HL-60 (cell line): ENCODE measurements around the gene VPS35L.

Experiments used
- DNase-seq, 2 experiments: peaks; one replicate each; pipeline ENCODE4 v3.0.0-alpha.2; 2010 to 2020; ENCODE audit warnings: low read depth in 1 of 2, low spot score in 1 of 2
- H3K27ac ChIP-seq: fragments of 250-450 bp; sonication (Bioruptor Pico); replicated peaks from 2 replicates; pipeline ENCODE4 v1.5.1; 2020; ENCODE audit warnings: mild to moderate bottlenecking, moderate library complexity
- H3K27me3 ChIP-seq: fragments of 250-450 bp; sonication (Bioruptor Pico); 2 replicates; pipeline ENCODE4 v1.5.1; 2021; ENCODE audit warnings: mild to moderate bottlenecking, moderate library complexity; ENCODE audit not compliant: insufficient read depth, poor library complexity, severe bottlenecking
- H3K4me3 ChIP-seq: replicated peaks from 2 replicates; pipeline ENCODE4 v1.5.1; 2011; ENCODE audit warnings: mild to moderate bottlenecking, control low read depth, low read length; ENCODE audit not compliant: insufficient read depth
- GABPA ChIP-seq: IDR thresholded peaks from 2 replicates; pipeline ENCODE4 v1.6.1; 2012; ENCODE audit warnings: low read depth
- POLR2AphosphoS5 ChIP-seq: IDR thresholded peaks from 2 replicates; pipeline ENCODE4 v1.6.1; 2012; ENCODE audit warnings: low read depth
- SPI1 ChIP-seq: IDR thresholded peaks from 2 replicates; pipeline ENCODE4 v1.6.1; 2012; ENCODE audit warnings: low read depth, mild to moderate bottlenecking, borderline replicate concordance
- TF ChIP-seq, protein P1 (sequence below): IDR thresholded peaks from 2 replicates; pipeline ENCODE4 v1.6.1; 2012; ENCODE audit warnings: low read depth; ENCODE audit not compliant: insufficient replicate concordance
- TF ChIP-seq, protein P2 (sequence below): IDR thresholded peaks from one replicate; pipeline ENCODE4 v1.5.1; 2011; ENCODE audit warnings: low read length, control low read depth, inconsistent platforms; ENCODE audit not compliant: insufficient read depth

Gene VPS35L

DNA sequence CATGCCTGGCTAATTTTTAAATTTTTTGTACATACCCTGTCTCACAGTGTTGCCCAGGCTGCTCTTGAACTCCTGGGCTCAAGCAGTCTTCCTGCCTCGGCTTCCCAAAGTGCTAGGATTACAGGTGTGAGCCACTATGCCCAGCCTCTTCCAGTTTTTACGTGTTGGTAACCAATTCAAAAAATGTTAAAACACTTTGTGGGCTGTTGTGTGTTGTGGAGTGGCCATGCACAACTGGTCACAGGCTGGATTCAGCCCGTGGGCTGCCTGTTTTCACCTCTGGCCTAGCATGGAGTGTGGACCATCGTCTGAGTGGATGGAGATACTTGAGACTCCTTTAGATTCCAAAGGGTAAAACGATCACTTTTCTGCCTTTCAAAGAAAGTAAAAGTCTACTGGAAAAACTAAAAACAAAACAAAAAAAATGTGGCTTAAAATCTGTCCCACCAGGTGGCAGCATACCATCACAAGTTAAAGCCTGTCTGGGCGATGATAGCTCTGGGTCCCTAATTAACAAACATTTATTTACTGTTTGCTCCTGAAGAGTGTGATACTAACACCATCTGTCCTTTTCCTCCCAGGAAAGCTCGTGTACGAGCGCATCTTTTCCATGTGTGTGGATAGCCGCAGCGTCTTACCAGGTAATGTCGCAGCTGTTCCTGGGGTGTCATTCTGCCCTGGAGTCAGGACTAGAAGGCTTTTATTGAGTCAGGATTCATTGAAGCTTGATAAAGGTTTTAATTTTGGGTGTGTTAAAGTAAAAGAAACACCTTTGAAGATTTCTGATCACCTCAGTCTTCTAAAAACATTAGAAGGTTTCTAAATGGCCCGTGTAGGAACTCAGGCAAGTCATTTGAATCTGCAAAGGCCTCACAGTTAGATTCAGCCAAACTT is 45.8 kb downstream of the VPS35L start:
- TF ChIP-seq, protein P1, sequence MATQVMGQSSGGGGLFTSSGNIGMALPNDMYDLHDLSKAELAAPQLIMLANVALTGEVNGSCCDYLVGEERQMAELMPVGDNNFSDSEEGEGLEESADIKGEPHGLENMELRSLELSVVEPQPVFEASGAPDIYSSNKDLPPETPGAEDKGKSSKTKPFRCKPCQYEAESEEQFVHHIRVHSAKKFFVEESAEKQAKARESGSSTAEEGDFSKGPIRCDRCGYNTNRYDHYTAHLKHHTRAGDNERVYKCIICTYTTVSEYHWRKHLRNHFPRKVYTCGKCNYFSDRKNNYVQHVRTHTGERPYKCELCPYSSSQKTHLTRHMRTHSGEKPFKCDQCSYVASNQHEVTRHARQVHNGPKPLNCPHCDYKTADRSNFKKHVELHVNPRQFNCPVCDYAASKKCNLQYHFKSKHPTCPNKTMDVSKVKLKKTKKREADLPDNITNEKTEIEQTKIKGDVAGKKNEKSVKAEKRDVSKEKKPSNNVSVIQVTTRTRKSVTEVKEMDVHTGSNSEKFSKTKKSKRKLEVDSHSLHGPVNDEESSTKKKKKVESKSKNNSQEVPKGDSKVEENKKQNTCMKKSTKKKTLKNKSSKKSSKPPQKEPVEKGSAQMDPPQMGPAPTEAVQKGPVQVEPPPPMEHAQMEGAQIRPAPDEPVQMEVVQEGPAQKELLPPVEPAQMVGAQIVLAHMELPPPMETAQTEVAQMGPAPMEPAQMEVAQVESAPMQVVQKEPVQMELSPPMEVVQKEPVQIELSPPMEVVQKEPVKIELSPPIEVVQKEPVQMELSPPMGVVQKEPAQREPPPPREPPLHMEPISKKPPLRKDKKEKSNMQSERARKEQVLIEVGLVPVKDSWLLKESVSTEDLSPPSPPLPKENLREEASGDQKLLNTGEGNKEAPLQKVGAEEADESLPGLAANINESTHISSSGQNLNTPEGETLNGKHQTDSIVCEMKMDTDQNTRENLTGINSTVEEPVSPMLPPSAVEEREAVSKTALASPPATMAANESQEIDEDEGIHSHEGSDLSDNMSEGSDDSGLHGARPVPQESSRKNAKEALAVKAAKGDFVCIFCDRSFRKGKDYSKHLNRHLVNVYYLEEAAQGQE: no peak
- TF ChIP-seq SPI1 (no peak), GABPA (no peak), POLR2AphosphoS5 (no peak)
- TF ChIP-seq, protein P2, sequence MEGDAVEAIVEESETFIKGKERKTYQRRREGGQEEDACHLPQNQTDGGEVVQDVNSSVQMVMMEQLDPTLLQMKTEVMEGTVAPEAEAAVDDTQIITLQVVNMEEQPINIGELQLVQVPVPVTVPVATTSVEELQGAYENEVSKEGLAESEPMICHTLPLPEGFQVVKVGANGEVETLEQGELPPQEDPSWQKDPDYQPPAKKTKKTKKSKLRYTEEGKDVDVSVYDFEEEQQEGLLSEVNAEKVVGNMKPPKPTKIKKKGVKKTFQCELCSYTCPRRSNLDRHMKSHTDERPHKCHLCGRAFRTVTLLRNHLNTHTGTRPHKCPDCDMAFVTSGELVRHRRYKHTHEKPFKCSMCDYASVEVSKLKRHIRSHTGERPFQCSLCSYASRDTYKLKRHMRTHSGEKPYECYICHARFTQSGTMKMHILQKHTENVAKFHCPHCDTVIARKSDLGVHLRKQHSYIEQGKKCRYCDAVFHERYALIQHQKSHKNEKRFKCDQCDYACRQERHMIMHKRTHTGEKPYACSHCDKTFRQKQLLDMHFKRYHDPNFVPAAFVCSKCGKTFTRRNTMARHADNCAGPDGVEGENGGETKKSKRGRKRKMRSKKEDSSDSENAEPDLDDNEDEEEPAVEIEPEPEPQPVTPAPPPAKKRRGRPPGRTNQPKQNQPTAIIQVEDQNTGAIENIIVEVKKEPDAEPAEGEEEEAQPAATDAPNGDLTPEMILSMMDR: no peak
- Histone ChIP-seq H3K4me3 (no peak overlapping the region), H3K27me3 (no peaks in the 10 kb centered on the region), H3K27ac (no peak overlapping the region)
- DNase-seq: peak in 1 of 2 experiments; percentile 9

DNA sequence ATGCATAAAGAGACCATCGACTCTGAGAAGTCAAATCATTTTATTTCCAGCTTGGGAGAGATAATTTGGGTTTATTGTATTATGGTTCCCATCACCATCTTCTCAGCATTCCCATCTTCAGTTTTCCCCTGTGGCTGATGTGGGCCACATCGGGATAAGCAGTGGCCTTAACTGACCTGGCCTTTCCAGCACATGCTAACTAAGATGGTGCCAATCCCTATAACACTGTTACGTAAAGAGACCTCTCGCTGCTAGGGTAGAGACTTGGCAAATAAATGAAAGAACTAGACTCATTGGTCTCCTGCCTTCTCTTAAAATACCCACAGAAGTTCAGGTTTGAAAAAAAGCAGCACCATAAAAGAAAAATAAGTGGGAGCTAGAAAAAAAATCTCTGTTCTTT is 49.4 kb downstream of the VPS35L start:
- H3K27me3 ChIP-seq: no peaks in the 10 kb centered on the region
- TF ChIP-seq GABPA: no peak
- TF ChIP-seq SPI1: no peak
- TF ChIP-seq POLR2AphosphoS5: no peak
- H3K27ac ChIP-seq: no peak overlapping the region
- no peak for DNase-seq
- no peak overlapping the region for H3K4me3 ChIP-seq

DNA sequence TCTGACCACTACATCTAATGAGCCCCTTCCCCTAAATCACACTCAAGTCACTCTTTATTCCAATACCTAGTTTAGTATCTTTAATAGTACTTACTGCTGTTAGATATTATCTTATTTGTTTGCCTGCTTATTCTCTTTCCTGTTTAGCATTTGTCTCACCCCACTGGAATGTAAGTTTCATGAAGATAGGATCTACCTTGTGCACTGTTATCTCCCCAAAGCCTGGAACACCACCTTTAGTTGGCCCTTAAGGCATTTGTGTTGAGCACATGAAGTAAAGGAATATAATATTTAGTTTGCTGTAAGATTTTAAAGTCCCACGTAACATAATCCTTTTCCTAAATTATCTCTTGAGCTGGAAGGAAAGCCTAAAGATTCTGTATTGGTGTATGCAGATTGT is 50.2 kb downstream of the VPS35L start:
- no peak overlapping the region for H3K4me3 ChIP-seq
- TF ChIP-seq, protein P1: no peak
- TF ChIP-seq SPI1 (no peak), POLR2AphosphoS5 (no peak), GABPA (no peak)
- TF ChIP-seq, protein P2: no peak
- no peak for DNase-seq
- no peaks in the 10 kb centered on the region for H3K27me3 ChIP-seq
- H3K27ac ChIP-seq: no peak overlapping the region

DNA sequence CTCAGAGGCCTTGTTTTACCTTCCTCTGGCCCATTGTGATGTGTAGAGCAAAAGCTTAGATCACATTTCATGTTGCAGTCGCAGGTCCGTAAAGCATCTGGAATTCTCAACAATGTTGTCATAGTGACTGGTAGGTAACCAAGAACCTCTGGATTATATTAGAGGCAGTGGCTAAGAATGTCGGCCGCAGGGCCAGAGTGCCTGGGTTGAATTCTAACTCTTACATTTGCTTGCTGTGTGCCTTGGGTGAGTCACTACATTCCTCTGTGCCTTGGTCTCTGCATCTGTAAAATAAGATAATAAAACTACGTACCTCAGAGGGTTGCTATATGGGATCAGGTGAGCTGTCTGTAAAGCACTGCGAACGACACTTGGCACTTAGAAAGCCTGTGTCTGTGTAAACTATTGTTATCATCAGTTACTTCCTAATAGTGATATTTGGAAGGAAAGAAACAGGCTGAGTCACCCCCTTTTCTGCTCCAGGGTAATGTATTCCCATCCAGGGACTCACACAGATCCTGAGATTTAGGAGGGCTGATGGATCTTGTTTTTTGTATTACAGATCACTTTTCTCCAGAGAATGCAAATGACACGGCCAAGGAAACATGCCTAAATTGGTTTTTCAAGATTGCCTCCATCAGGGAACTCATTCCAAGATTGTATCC is 52.2 kb downstream of the VPS35L start:
- Histone ChIP-seq H3K27ac (no peak overlapping the region), H3K4me3 (no peak overlapping the region), H3K27me3 (no peaks in the 10 kb centered on the region)
- TF ChIP-seq, protein P2: no peak
- TF ChIP-seq GABPA (no peak), POLR2AphosphoS5 (no peak)
- TF ChIP-seq, protein P1: no peak
- DNase-seq: no peak
